AG10803 (cell line): ENCODE data around the gene CAST.

Source experiments
- DNase-seq: peaks from one replicate; pipeline ENCODE4 v3.0.0; 2010; ENCODE audit warnings: low read depth
- H3K4me3 ChIP-seq: 2 replicates; pipeline ENCODE4 v1.5.1; 2011; ENCODE audit warnings: mild to moderate bottlenecking, low read length, control low read depth
- CTCF ChIP-seq: conservative IDR thresholded peaks from 2 replicates; pipeline ENCODE4 v1.5.1; 2011; ENCODE audit warnings: mild to moderate bottlenecking, low read length, control low read depth, inconsistent platforms

CAST gene

GRCh38 chr5:96785326-96786109 is 123.3 kb downstream of the CAST start:
- H3K4me3 ChIP-seq: no peak overlapping the region
- no peak for TF ChIP-seq CTCF
- DNase-seq: no peak

- no peak for TF ChIP-seq CTCF
- peak; percentile 60 for DNase-seq
- no peak overlapping the region for H3K4me3 ChIP-seq
Observed at GRCh38 chr5:96788112-96788749, 126.1 kb downstream of the CAST start.

- TF ChIP-seq CTCF: no peak
- no peak for DNase-seq
- no peak overlapping the region for H3K4me3 ChIP-seq
Observed at GRCh38 chr5:96789794-96790330, 127.7 kb downstream of the CAST start.

GRCh38 chr5:96790961-96791504 is 128.9 kb downstream of the CAST start:
- H3K4me3 ChIP-seq: no peak overlapping the region
- no peak for TF ChIP-seq CTCF
- DNase-seq: peak; percentile 62

GRCh38 chr5:96794757-96795156 is 132.6 kb downstream of the CAST start:
- no peak for TF ChIP-seq CTCF
- DNase-seq: no peak
- H3K4me3 ChIP-seq: no peak overlapping the region

GRCh38 chr5:96795626-96796025 is 133.4 kb downstream of the CAST start:
- no peak for TF ChIP-seq CTCF
- no peak overlapping the region for H3K4me3 ChIP-seq
- DNase-seq: no peak
